HG03060 (cell line): ENCODE measurements around the gene PIP4K2A.
"Not testable (repeated sequence)": the region's sequence is repeated elsewhere in the genome, so short reads cannot be mapped to it uniquely, and the experiment has no call there.

Source experiments
- ATAC-seq: cut with Tn5 transposase; IDR thresholded peaks from one replicate; pipeline ENCODE4 v1.9.1; 2021; ENCODE audit warnings: low read depth, moderate number of reproducible peaks; ENCODE audit not compliant: unreplicated experiment

PIP4K2A gene

GRCh38 chr10:22534849-22535604 is 179.4 kb downstream of the PIP4K2A start:
- no peak for ATAC-seq

GRCh38 chr10:22531441-22531840 is 182.9 kb downstream of the PIP4K2A start:
- no peak for ATAC-seq

- ATAC-seq = no peak
Measured at GRCh38 chr10:22531008-22531407, 183.4 kb downstream of the PIP4K2A start.

DNA sequence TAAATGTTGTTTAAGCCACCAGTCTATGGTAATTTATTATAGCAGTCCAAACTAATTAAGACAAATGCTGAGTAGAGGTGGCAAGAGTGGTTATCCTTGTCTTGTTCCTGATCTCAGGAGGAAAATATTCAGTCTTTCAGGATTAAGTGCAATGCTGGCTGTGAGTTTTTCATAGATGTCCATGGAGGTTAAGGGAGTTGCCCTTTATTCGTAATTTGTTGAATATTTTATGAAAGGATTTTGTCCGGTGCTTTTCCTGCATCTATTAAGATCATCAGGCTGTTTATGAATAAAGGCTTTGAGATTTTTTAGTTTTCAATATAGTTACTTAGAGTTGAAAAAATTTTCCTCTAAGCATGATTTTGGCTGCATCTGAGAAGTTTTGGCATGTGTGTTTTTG is 186.9 kb downstream of the PIP4K2A start:
- ATAC-seq = no peak

DNA sequence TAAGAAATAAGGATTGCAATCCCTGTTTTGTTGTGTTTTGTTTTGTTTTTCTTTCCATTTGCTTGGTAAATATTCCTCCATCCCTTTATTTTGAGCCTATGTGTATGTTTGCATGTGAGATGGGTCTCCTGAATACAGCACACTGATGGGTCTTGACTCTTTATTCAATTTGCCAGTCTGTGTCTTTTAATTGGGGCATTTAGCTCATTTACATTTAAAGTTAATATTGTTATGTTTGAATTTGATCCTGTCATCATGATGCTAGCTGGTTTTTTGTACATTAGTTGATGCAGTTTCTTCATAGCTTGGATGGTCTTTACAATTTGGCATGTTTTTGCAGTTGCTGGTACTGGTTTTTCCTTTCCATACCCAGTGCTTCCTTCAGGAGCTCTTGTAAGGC is 190.0 kb downstream of the PIP4K2A start:
- not testable (repeated sequence) for ATAC-seq

- not testable (repeated sequence) for ATAC-seq
Measured at GRCh38 chr10:22520645-22521044, 193.7 kb downstream of the PIP4K2A start.

GRCh38 chr10:22518167-22518724 is 196.1 kb downstream of the PIP4K2A start:
- ATAC-seq = no peak

GRCh38 chr10:22515009-22515408 is 199.4 kb downstream of the PIP4K2A start:
- ATAC-seq = no peak

GRCh38 chr10:22514414-22514758 is 200.0 kb downstream of the PIP4K2A start:
- ATAC-seq = not testable (repeated sequence)

DNA sequence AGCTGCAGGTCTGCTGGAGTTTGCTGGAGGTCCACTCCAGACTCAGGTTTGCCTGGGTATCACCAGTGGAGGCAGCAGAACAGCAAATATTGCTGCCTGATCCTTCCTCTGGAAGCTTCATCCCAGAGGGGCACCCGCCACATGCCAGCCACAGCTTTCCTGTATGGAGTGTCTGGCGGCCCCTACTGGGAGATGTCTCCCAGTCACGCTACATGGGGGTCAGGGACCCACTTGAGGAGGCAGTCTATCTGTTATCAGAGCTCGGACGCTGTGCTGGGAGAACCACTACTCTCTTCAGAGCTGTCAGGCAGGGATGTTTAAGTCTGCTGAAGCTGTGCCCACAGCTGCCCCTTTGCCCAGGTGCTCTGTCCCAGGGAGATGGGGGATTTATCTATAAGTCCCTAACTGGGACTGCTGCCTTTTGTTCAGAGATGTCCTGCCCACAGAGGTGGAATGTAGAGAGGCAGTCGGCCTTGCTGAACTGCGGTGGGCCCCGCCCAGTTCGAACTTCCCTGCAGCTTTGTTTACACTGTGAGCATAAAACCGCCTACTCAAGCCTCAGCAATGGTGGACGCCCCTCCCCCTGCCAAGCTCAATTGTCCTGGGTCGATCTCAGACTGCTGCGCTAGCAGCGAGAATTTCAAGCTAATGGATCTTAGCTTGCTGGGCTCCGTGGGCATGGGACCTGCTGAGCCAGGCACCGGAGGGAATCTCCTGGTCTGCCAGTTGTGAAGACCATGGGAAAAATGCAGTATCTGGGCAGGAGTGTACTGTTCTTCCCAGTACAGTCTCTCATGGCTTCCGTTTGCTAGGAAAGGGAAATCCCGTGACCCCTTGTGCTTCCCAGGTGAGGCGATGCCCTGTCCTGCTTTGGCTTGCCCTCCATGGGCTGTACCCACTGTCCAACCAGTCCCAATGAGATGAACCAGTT is 200.6 kb downstream of the PIP4K2A start:
- not testable (repeated sequence) for ATAC-seq

GRCh38 chr10:22512015-22512414 is 202.4 kb downstream of the PIP4K2A start:
- ATAC-seq = not testable (repeated sequence)

GRCh38 chr10:22508214-22508613 is 206.2 kb downstream of the PIP4K2A start:
- not testable (repeated sequence) for ATAC-seq

DNA sequence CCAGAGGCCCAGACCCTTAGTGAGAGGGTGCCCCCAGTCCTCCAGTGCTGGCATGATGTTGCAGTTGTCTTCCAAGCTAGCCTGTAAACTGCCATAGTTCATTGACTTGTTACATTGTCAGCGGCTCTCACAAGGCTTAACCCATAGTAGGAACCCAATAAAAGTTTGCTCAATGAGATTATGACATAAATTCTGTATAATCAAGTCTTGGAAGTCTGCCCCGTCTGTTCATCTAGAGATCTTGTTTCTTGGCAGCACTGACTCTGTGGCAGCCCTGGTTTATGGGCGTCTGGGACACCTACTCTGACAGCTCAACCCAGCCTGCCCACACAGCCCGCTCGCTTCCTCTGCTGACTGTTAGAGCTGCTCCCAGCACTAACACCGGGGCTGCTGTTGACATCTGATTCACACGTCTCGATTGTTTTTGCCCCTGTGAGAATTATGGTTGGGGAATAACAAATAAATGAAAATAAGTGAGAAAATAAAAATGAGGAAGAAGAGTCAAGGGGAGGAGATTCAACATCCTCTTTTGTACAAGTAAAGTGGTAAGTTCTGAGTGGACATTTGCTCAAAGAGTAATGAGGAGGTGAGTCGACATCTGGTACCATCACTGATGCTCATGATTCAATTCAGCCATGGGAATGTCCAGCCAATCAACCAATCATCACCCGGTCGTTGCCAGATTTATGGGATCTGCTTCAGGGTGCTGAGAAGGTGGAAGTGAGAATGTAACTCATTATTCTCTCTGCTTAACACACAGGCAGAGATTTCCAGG is 208.3 kb downstream of the PIP4K2A start:
- no peak for ATAC-seq

DNA sequence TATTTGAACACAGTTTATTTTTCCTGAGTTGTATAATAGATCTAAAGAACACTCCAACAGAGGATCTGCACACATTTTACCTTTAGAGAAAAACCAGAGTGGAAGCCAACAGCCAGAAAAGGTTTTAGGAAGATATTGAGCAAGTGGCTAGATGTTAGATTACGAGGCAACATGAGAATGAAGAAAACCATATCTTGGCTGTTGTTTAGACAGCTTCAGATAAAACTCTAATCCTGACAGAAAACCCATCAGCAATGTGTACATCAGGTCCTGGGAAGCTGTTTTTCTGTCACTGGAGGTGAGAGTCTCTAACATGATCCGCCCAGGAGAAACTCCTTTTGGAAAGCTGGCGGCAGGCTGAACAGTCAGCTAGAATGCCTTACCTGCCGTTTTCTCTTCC is 209.6 kb downstream of the PIP4K2A start:
- ATAC-seq = no peak

GRCh38 chr10:22503315-22504088 is 210.9 kb downstream of the PIP4K2A start:
- no peak for ATAC-seq

DNA sequence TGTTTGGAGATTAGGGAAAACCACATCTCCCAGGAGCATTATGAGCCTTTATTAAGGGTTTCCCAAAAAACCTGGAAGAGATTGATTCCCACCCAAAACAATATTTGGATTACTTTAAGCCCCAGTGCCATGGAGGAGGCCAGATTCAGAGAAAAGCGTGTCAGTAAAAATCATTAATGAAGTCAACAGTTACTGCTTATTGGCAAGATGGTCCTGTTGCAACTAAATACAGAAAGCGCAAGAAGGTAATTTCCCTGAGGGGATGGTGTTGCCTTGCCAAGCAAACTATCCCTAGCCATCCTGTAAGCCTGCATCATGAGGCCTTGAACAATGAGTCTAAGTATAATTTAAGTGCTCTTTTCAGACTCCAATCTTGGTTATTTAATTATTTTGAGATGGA is 212.5 kb downstream of the PIP4K2A start:
- ATAC-seq = no peak

GRCh38 chr10:22501413-22501812 is 213.0 kb downstream of the PIP4K2A start:
- no peak for ATAC-seq

GRCh38 chr10:22500656-22501340 is 213.6 kb downstream of the PIP4K2A start:
- no peak for ATAC-seq

DNA sequence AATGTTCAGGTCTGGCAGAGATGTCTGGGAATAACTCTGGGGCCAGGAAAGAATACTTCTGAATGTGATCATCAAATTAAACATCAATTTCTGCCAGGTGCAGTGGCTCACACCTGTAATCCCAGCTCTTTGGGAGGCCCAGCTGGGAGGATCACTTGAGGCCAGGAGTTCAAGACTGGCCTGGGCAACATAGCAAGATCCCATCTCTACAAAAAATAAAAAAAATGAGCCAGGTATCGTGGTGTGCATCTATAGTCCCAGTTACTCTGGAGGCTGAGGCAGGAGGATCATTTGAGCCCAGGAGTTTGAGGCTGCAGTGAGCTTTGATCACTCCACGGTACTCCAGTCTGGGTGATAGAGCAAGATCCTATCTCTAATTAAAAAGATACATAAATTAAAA is 214.4 kb downstream of the PIP4K2A start:
- not testable (repeated sequence) for ATAC-seq
